Measurements from ENCODE around the gene YKT6.

The YKT6 gene

DNA sequence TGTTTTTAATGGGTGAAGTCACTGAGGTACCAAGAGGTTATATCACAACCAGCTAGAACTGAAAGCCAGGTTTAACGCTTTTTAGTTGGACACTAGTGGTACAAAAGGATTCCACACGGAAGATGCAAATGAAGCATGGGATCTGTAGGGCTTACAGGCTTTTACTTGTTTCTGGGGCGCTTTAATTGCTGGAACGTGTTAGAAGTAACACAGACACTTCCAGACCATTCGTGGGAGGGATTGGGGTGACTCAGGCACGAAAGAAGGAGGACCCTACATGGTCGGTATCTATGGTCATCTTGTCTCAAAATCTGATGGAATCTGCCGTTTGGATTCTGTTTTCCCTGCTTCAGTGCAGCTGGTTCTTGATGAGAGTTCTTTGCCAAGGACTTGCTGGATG lies 1.0 kb downstream of the YKT6 start:
- no peak for DNase-seq (ENCODE audit: extremely low read depth, low read depth)
- TF ChIP-seq, protein P1, sequence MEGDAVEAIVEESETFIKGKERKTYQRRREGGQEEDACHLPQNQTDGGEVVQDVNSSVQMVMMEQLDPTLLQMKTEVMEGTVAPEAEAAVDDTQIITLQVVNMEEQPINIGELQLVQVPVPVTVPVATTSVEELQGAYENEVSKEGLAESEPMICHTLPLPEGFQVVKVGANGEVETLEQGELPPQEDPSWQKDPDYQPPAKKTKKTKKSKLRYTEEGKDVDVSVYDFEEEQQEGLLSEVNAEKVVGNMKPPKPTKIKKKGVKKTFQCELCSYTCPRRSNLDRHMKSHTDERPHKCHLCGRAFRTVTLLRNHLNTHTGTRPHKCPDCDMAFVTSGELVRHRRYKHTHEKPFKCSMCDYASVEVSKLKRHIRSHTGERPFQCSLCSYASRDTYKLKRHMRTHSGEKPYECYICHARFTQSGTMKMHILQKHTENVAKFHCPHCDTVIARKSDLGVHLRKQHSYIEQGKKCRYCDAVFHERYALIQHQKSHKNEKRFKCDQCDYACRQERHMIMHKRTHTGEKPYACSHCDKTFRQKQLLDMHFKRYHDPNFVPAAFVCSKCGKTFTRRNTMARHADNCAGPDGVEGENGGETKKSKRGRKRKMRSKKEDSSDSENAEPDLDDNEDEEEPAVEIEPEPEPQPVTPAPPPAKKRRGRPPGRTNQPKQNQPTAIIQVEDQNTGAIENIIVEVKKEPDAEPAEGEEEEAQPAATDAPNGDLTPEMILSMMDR (IDR thresholded peaks at IDR 0.05; ENCODE audit: low read depth, low read length, missing control alignments): no peak
- H3K4me3 ChIP-seq (replicated peaks; ENCODE audit: low read depth, low read length): peak overlapping the region; percentile 82

DNA sequence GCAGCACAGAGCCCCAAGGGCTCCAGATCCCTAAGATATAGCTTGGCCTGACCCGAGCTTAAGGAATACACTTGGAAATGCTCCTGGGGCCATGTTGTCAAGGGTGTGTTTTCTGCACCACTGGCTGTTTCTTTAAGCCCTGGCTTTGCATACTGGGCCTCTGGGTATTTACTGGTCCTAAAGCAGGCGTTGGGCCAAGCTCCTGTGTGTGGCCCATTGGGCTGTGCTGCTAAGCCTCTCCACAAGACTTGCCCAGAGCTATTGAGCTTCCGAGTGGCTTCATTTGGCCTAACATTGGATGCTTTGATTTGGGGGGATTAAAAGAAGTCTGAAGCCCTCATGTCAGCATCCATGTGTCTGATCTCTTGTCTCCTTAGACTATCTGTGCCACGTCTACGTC lies 5.2 kb downstream of the YKT6 start:
- TF ChIP-seq, protein P1 (IDR thresholded peaks at IDR 0.05; ENCODE audit: low read depth, low read length, missing control alignments): no peak
- DNase-seq (ENCODE audit: extremely low read depth, low read depth): no peak

DNA sequence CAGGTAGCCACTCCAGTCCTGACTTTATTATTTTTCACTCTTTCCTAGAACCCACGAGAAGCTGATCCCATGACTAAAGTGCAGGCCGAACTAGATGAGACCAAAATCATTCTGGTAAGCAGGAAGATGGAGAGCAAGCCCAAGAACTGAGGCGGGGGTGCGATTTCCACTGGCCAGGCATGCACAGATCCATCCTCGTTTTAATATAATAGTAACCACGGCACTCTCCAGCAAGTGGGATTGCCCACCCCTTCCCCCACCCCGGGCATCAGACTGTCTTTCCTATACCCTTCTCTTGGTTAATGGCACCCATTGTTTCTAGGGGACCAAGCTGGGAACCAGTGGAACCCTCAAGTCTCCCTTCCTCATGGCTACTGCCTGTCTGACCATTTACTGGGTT lies 7.3 kb downstream of the YKT6 start:
- TF ChIP-seq, protein P1 (IDR thresholded peaks at IDR 0.05; ENCODE audit: low read depth, low read length, missing control alignments): no peak
- DNase-seq (ENCODE audit: extremely low read depth, low read depth): no peak
- H3K4me3 ChIP-seq (replicated peaks; ENCODE audit: low read depth, low read length): no peak overlapping the region

More for the DNA sequence above, 5.2 kb downstream of the YKT6 start:
- H3K4me3 ChIP-seq (replicated peaks; ENCODE audit: low read depth, low read length): no peak overlapping the region

DNA sequence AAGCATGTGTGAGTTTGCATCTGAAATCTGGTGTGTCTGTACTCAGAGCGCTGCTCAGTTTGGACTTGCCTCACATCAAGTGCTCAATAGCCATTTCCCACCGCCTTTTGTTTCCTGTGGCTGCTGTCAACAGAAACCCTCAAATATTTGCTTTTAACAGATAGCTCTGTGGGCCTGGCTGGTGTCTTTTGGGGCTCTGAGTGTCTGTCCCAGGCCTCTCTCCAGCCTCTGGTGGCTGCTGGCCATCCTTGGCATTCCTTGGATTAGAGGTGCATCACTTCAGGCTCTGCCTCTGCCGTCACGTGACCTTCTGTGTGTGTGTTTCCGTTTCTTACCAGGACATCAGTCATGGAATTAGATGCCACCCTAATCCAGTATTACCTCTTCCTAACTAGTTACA lies 9.3 kb downstream of the YKT6 start:
- TF ChIP-seq, protein P1 (IDR thresholded peaks at IDR 0.05; ENCODE audit: low read depth, low read length, missing control alignments): no peak
- H3K4me3 ChIP-seq (replicated peaks; ENCODE audit: low read depth, low read length): no peak overlapping the region
- no peak for DNase-seq (ENCODE audit: extremely low read depth, low read depth)

DNA sequence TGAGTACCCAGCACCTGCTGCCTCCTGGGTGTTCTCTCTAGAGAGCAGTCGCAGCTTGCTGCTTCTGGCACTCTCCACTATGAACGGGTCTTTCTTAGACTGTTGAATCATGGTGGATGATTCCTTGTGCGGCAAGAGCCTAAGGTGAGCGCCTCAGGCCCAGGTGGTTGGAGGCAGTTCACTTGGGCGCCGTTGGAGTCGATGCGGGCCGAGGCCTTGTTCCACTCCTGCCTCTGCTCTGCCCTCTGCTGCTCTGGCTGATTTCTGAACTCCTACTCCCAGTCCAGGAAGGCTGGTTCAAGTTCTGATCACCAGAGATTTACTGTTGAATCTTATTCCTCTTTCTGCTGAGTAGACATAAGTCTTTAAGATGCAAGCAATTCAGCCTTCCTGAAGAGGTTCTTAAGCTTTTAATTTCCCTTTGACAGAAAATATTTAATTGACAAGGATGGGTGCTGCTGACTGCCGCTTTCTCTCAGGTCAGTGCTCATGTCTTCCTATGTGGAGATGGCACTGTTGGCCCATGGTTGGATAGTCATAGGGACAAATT lies 10.4 kb downstream of the YKT6 start:
- TF ChIP-seq, protein P1 (IDR thresholded peaks at IDR 0.05; ENCODE audit: low read depth, low read length, missing control alignments): no peak
- no peak for DNase-seq (ENCODE audit: extremely low read depth, low read depth)

DNA sequence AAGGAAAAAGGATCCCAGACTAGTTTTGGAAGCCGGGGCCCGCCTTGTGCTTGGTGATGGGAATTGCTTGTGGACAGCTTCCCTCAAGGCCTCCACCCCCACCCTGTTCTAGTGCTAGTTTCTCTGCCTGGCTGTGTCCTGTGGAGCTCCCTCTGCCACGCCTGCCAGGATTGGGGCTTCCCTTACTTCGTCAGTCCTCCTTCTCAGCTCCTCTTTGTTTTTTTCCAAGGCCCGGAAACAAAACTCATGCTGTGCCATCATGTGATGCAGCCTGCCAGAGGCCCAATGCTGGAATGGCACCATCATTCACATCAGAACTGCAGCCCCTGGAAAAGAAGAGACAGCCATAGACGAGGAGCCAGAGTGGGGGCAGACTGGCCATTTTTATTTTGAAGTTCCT lies 11.2 kb downstream of the YKT6 start:
- no peak for DNase-seq (ENCODE audit: extremely low read depth, low read depth)
- TF ChIP-seq, protein P1 (IDR thresholded peaks at IDR 0.05; ENCODE audit: low read depth, low read length, missing control alignments): no peak
- no peak overlapping the region for H3K4me3 ChIP-seq (replicated peaks; ENCODE audit: low read depth, low read length)

More for the DNA sequence above, 10.4 kb downstream of the YKT6 start:
- H3K4me3 ChIP-seq (replicated peaks; ENCODE audit: low read depth, low read length): no peak overlapping the region

DNA sequence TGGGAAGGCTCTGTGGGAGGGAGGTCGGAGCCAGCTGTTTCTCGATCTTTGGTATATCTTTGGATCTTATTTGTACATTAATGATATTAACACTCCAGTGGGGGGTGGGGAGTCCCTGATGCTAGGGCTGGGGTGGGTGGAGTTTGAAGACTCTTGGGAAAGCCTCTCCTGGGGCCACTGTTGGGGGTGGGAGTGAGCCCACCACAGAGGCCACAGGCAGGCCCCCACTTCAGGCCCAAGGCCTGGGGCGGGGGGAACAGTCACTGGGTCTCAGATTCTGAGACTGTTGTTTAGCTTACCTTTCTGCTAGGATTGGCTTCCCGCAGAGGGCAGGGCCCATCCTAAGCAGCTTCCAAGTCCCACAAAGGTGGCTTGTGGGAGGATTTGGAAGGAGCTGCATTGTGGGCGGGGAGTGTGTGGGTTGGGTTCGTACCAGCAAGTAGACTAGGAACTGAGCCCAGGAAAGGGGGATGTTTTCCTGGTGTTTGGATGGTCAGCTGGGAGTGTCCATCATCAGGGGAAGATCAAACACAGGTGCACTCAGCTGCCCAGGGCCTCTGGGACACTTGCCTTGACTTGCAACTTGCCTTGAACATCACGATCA lies 11.9 kb downstream of the YKT6 start:
- no peak for DNase-seq (ENCODE audit: extremely low read depth, low read depth)
- H3K4me3 ChIP-seq (replicated peaks; ENCODE audit: low read depth, low read length): no peak overlapping the region
- TF ChIP-seq, protein P1 (IDR thresholded peaks at IDR 0.05; ENCODE audit: low read depth, low read length, missing control alignments): no peak

Measured in HFF-Myc (cell line).